PC-3 (cell line): ENCODE measurements around the gene BCAS1.

ENCODE experiments used
- EZH2 ChIP-seq: fragments of 300-600 bp; sonication (generic); IDR thresholded peaks from one replicate; pipeline ENCODE4 v1.6.1; 2017; ENCODE audit warnings: antibody characterized with exemption, mild to moderate bottlenecking, low read length; ENCODE audit not compliant: unreplicated experiment
- TF ChIP-seq, protein P1 (sequence below): fragments of 300-600 bp; sonication (generic); conservative IDR thresholded peaks from 2 replicates; pipeline ENCODE4 v1.5.1; 2017; ENCODE audit warnings: antibody characterized with exemption, low read depth, mild to moderate bottlenecking, low read length

DNA sequence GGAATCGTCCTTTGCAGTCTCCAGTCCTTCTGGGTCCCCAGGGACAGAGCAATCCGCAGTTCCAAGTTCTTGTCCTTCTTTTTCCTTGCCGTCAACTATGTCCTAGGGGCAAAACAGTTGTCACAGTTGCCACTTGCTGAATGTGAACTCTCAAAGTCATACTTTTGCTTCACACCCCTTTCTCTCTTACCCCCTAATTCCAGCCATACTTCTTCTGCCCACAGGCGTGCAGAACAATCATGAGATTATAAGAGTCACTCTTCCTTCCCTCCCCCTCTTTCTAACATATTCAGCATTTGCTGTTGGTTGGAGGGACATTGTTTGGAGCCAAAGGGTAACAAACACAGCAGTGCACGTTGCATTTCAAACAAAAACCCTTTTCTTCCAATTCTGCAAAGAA, 74.4 kb downstream of the BCAS1 start:
- TF ChIP-seq, protein P1, sequence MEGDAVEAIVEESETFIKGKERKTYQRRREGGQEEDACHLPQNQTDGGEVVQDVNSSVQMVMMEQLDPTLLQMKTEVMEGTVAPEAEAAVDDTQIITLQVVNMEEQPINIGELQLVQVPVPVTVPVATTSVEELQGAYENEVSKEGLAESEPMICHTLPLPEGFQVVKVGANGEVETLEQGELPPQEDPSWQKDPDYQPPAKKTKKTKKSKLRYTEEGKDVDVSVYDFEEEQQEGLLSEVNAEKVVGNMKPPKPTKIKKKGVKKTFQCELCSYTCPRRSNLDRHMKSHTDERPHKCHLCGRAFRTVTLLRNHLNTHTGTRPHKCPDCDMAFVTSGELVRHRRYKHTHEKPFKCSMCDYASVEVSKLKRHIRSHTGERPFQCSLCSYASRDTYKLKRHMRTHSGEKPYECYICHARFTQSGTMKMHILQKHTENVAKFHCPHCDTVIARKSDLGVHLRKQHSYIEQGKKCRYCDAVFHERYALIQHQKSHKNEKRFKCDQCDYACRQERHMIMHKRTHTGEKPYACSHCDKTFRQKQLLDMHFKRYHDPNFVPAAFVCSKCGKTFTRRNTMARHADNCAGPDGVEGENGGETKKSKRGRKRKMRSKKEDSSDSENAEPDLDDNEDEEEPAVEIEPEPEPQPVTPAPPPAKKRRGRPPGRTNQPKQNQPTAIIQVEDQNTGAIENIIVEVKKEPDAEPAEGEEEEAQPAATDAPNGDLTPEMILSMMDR, result no peak
- TF ChIP-seq EZH2, result no peak
